Right kidney (tissue), 1 donor: Measurements from ENCODE around the gene KIF14.
"Not testable (repeated sequence)": the region's sequence is repeated elsewhere in the genome, so short reads cannot be mapped to it uniquely, and the experiment has no call there.

Experiments
- DNase-seq: peaks from one replicate; pipeline ENCODE4 v3.0.0-alpha.2; 2016

KIF14 gene

DNA sequence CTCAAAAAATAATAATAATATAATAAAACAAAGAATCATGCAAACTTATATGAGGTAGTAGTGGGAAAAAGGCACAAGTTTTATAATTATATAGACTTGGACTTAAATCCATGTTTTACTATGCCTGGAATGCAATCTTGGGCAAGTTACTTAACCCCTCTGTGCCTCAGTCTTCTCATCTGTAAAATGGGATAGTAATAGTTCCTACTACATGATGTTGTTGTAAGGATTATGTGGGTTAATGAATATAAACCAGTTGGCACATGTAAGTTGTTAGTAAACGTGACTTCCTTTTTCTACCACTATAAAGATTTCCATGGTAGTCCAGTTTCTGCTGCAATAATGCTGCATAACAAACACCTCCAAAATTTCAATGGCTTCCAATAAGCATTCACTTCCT is 10.8 kb upstream of the KIF14 start:
- DNase-seq = no peak

DNA sequence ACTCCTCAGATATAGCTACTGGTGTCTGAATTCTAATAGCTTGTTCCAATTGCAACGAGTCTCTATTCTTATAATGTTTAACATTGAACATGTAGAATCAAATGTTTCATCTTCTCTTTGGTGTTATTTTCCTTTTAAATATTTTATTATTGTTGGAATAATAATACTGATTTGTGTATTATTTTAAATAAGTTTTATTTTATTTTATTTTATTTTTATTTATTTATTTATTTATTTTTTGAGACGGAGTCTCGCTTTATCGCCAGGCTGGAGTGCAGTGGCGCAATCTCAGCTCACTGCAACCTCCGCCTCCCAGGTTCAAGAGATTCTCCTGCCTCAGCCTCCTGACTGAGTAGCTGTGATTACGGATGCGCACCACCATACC is 10.0 kb upstream of the KIF14 start:
- not testable (repeated sequence) for DNase-seq

DNA sequence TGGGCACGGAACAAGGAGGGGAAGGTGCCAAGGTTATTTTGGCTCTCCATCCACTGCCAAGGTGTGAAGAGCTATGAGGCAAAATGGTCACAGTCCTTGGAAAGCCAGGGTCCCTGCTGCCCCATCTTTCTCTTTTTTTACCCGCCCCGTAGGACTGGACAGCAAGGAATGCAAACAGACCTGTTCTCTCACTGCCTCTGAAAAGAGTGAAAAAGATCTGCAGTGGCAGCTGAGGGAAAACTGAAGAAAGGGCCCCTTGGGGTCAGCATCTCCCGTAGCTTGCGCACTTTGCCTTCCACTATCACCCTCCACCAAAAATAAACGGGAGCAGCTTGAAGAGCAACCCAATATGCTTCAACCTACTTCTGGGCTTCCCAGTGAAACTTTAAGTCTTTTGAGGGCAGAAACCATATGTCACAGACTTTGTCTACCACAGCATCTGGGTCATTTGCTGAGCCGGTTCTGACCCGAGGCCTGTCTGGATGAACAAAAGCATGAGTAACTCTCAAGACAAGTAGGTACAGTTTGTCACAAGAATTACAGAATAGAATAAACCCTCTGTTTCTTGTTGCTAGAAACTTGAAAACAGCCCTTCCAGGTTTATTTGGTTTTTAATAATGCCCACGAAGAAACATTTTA is 9.4 kb upstream of the KIF14 start:
- no peak for DNase-seq

DNA sequence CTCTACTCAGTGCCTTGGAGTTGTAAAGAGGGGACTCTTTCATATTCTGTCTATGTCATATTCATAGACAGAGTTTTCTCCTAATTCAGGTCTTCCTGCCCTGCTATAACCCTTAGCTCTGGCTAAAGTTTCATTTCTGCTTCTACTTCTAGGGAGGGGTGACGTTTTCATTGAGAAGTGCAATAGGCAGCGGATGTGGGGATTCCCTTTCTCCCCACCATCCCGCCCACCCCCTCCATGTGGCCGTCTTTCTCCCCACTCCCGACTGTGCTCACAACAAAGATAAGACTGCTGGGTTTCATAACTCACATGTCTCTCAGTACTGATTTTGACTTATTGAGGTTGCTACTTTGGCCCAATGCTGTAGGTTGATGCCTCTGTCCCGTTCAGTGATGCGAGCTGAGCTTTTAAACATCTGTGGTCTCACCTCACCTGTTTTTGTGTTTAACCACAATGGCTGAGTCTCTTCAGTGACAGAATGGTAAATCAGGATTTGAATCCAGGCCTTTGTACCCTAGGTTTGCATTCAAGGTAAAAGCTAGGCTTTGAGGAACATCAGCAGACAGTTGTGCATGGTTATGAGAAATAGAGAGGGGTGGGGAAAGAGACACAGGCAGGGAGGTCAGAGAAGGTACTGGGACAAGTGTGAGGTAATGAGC is 7.8 kb upstream of the KIF14 start:
- no peak for DNase-seq

DNA sequence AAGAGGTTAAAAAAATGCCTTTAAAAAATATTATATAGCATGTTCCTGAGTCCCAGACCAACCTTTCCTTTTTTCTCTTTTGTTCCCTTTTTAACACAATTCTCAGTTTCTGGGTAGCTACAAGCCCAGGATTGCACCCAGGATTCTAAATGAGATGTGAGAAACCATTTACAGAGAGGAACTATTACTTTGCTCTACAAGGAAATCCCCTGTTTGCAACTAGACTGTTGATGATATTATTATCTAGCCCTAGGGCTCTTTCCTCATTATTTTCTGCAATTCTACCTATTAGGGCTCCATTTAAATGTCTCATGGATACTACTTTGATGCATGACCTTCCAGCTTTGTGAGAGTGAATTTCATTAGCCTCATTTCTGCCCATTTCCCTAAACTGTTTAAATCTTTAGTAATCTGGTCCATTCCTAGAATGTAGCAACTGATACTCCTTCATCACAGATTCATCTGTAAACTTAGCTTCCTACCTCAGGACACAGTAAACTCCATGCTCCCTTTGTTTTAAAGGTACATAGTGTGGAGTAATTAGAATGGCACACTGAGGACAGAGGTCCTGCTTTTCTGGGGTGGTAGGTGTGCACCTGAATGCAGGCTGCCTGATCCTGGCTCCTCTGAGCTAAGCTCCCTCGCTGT is 7.1 kb upstream of the KIF14 start:
- DNase-seq = no peak

DNA sequence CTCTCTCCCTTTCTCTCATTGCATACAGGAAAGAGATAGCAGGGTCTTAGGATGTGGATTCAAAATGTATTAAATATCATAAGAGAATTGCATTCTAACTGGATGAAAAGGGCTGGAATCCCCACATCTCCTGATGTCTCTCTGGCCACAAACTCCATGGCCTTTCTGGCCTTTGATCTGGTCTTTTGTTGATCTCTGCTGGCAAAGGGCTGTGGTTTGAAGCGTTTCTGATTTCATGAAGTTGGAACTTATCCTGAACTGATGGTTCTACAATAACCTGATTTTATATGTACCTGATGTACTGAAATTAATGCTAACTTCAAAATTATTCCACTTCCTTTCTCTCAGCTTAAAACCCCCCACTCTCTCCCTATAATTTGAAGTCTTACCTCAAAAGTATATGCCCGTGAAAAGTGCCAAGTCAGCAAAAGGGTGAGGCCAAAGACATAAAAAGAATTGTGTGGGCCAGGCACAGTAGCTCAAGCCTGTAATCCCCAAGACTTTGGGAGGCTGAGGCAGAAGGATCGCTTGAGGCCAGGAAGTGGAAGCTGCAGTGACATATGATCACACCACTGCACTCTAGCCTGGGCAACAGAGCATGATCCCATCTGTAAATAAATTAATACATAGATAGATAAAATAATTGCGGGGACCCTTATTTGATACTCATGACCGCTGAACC is 6.4 kb upstream of the KIF14 start:
- DNase-seq = no peak

DNA sequence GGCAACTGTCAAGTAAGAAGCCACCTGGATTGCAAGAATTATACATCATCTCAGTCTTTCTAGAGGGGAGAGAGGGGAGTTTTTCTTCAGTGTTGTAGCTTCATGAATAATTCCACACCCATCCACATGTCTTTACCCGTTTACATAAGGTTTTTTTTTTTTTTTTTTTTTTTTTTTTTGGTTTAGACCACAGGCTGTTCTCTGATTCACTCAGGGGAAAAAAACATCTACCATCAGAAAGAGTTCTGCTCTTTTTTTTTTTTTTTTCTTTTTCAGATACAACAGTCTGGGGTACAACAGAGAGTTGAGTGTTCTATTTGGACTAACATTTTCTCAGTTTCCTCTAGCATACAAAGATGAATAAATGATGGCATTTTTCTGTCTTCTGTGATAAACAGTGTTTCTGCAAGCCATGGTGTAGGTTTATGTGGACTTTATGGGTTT is 4.9 kb upstream of the KIF14 start:
- DNase-seq = no peak

DNA sequence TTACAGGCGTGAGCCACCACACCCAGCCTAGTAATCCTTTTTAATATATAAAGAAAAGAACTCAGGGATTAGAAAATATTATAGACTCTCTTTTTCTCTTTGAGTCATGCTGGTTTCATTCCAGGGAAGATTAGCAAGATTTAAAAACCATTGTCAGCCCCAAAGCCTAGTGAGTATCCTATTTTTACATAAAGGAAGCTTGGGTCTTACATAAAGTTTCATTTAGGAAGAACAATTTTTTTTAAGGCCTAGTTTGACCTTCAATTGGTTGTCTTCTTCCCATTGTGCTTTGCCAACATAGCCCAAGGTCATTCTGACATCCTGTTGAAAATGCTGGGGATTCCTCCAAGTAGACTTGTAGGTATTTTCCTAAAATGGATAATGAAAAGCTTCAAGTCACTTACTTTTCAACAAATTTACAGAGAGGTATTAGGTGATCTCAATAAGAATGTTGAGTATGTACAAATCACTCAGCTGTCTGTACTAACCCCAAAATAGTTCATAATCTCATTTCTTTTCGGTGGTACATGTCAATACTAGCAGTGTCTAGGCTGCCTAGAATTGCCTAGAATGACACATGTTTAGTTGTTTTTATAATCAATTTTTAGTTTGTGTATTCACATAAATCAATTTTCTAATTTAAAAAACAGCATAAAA is 4.3 kb upstream of the KIF14 start:
- DNase-seq = no peak

DNA sequence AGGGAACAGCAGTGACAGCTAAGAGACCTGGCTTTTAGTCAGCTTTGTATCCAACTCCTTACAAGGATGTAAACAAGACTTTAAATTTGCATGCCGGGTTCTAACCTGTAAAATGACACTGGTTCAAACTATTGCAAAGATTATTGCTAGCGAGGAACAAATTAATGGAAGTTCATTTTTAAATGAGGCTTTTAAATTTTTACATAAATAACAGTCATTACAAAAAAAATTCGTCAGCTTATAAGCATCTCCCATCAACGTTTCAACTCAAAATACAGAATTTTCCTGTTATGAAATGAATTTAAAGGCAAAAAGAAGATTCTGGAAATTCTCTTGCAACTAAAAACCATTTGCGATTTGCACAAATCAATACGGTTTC is 668 bp downstream of the KIF14 start:
- no peak for DNase-seq

DNA sequence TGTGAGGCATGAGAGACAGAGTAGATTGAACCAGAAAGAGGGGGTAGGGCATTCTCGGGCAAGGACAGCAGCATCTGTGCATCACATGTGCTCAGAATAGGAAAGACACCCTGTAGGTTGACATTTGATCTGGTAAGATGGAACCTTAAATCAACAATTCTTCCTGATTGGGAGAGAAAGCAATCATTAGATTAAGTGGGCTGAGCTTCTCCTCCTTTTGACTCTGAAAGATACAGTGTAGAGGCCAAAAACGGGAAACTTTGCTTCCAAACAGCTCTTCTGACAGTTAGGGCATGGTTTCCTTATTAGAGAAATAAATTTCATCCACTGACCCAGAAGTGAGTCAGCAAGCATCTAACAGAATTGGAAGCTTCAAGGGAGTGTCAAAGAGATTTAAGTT is 9.7 kb downstream of the KIF14 start:
- no peak for DNase-seq

DNA sequence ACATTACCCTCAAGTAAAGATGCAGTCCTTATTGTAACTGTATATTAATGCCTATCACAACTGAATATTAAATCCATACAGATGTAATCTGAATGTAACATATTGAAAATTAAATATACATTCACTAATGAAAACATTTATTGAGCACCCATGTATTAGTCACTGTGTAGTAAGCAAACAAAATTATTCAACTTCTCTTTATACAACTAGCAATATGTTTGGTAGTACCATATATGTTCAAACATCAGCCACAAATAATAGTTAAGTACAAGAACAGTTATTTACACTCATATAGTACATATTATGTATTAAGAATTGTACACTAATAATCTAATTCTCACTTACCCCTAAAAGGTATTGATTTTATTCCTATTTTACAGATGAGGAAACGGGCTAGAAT is 17.9 kb downstream of the KIF14 start:
- DNase-seq = no peak

DNA sequence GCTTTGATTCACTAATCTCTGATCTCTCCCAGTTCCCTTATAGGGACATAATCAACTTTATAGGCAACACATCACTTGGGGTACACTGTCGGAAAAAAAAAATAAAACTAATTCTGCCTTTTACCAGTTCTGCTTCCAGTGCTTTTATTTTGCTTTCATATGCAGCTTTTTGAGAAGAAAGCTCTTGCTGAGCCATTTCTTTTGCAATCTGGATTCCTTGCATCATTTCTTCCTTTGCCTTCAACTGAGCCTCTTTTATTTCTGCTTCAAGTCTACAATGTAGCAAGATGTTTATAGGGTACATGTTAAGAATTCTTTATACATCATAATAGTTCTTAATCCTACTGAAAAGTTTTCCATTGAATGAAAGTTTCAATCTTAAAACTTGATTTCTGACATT is 30.6 kb downstream of the KIF14 start:
- DNase-seq = no peak

DNA sequence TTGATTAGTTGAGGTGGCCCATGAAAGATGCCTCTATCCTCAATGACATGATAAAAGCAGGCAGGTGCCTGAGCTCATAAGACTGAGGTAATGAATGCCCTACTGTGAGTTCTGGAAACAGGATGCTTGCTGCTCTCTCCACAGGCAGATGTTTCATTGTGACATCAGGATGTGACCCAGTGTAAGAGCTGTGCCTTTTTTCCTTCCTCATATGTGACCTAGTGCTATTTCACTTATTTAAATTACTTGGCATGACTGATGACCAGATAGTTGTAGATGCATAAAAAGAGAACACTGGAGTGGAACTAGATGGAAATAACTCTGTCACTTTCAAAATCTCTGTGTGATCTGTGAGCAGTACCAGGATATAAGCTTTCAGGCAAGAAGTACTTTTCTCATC is 31.9 kb downstream of the KIF14 start:
- DNase-seq = no peak

DNA sequence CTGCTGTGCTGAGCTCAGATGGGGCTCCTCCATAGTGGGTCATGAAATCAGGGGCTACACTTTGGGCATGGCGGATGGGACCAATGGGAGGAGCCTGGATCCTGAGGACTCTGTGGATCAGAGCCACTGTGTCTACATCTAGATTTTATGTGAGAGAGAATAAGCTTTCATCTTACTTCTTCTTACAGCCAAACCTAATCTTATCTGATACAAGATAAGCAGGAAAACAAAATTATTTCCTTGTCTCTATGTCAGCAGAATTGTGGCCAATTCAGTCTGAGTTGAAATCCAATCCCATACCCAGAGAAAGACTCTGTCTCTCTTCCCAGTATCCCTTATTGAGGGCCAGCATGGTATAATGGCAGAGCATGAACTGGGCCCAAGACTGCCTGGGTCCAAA is 56.2 kb downstream of the KIF14 start:
- no peak for DNase-seq

DNA sequence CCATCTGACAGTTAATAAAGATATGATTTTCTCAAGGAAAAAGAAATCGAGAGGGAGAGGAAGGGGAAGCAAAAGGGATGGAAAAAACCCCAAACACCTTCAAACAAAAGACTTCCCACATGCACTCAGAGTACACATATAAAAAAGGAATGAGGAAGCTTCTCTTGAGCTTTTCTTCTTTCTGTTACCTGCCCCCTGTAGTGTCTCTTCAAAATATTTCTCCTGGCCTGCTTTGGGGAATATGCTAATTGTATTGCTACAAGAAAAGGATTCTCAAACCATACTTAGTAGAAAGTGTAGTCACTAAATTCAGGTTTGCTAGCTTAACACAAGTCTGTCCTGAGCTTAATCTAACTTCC is 58.7 kb downstream of the KIF14 start:
- no peak for DNase-seq

DNA sequence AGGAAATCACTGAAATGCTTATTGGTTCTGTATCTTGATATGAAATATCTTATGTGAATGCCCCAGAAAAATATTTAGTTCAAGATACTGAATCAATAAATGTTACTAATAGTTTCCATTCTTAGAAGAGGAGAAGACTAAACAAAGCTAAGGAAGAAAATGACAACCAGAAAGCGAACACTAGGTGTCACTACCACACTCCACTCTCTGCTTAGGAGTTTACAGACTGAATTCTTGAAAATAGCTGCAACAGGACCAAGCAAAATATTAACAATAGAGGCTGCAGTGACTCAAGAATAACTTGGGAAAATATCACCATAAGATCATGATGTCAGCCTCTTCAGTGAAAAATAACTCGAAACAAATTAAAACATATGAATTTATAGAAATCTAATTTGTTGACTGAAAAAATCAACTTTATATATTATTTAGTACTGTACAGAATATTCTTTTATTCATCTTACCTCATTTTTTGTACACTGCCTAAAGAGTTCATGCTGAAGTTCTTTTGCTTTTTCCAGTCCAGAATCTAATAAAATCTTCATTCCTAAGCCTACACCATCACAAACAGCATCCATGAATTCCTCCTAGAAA is 61.6 kb downstream of the KIF14 start:
- DNase-seq = no peak

DNA sequence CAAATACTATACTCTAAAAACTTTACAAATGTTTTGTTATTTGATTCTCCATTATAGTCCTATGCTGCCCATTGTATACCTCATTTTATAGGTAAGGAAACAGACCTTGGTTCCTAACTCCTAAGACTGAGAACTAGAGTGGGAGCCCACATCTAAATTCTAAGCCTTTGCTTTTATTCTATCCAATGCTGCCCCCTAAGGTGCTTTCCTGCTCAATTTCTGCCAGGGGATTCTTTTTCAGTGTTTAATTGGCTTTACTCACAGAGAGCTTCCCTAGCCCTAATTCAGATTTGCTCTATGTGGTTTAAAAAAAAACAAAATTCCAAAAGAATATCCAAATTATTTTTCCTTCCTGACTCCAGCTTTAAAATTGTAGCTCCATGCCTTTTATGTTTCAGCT is 64.5 kb downstream of the KIF14 start:
- DNase-seq = no peak

DNA sequence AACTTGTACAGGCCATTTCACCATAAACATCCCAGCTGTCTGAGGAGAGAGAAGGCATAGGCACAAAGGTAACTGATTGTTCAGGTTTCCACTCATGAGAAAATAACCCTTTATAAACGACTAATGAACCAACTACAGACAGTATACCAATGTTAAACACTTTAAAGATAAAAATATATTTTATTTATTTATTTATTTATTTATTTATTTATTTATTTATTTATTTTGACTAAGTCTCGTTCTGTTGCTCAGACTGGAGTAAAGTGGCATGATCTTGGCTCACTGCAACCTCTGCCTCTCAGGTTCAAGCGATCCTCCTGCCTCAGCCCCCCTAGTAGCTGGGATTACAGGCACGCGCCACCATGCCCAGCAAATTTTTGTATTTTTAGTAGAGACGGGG is 67.8 kb downstream of the KIF14 start:
- not testable (repeated sequence) for DNase-seq

DNA sequence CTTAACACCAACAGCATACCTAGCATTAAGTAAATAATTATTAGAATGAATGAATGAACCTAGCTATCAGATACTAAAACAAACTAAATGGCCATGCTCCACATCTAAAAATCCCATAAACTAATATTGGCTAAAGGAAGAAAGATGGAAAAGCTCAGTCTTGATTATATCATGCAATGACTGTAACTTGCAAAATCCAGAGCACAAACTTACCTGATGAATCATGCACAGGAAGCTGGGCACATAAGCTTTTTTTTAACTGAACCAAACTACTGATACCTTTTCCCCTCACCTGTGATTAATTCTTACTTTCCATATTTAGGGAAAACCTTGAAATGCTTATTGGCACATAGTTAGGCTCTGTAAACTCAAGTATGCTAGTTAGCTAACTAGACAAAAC is 70.2 kb downstream of the KIF14 start:
- DNase-seq = no peak

DNA sequence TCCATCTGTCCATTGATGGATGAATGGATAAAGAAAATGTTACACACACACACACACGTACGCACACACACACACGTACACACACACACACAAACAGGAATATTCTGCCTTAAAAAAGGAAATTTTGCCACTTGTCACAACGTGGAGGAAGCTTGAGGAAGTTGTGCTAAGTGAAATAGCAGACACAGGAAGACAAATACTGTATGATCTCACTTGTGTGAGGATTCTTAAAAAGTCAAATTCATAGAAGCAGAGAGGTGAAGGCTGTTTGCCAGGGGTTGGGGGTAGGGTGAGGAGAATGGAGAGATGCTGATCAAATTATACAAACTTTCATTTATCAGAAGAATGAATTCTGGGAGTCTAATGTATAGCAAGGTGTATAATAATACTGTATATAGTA is 73.2 kb downstream of the KIF14 start:
- DNase-seq = no peak

DNA sequence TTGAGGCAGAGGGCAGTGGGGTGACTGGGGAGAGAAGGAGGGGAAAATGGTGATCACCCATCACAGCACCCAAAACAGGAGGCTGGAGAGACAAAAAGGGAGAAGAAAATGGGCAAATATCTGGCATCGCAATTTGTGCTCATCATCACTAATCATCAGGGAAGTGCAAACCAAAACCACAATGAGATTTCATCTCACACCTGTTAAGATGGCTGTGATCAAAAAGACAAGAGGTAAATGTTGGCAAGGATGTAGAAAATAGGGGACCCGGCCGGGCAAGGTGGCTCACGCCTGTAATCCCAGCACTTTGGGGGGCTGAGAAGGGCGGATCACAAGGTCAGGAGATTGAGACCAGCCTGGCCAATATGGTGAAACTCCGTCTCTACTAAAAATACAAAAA is 74.0 kb downstream of the KIF14 start:
- no peak for DNase-seq

DNA sequence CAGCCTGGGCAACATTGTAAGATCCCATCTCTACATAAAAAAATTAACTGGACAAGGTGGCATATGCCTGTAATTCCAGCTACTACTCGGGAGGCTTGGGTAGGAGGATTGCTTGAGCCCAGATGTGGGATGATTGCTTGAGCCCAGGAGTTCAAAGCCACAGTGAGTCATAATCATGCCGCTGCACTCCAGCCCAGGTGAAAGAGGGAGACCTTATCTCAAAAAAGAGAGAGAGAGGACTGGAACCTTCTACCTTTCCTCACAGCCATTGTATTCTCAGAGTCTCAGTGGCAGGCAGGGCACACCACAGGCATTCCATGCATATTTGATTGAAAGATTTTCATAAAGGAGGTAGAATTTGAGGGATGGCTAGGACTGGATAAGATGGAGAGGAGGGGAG is 78.4 kb downstream of the KIF14 start:
- DNase-seq = no peak

DNA sequence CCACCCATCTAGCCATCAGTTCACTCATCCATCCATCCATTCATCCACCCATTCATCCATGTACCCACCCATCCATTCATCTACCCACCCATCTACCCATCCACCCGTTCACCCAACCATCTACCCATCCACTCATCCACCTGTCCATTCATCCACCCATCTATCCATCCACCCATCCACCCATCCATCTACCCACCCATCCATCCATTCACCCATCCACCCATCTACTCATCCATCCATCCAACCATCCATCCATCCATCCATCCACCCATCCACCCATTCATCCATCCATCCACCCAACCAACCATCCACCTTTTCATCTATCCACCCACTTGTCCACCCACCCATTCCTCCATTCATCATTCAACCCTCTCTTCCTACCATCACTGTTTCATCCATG is 80.3 kb downstream of the KIF14 start:
- DNase-seq = no peak
